HL-60 (cell line): ENCODE measurements around the gene GPC5.
"Not testable (repeated sequence)": the region's sequence is repeated elsewhere in the genome, so short reads cannot be mapped to it uniquely, and the experiment has no call there.

Source experiments
- DNase-seq, 2 experiments: peaks; one replicate each; pipeline ENCODE4 v3.0.0-alpha.2; 2010 to 2020; ENCODE audit warnings: low read depth in 1 of 2, low spot score in 1 of 2
- H3K27ac ChIP-seq: fragments of 250-450 bp; sonication (Bioruptor Pico); replicated peaks from 2 replicates; pipeline ENCODE4 v1.5.1; 2020; ENCODE audit warnings: mild to moderate bottlenecking, moderate library complexity
- H3K27me3 ChIP-seq: fragments of 250-450 bp; sonication (Bioruptor Pico); 2 replicates; pipeline ENCODE4 v1.5.1; 2021; ENCODE audit warnings: mild to moderate bottlenecking, moderate library complexity; ENCODE audit not compliant: insufficient read depth, poor library complexity, severe bottlenecking
- H3K4me3 ChIP-seq: replicated peaks from 2 replicates; pipeline ENCODE4 v1.5.1; 2011; ENCODE audit warnings: mild to moderate bottlenecking, control low read depth, low read length; ENCODE audit not compliant: insufficient read depth
- CTCF ChIP-seq: IDR thresholded peaks from one replicate; pipeline ENCODE4 v1.5.1; 2011; ENCODE audit warnings: low read length, control low read depth, inconsistent platforms; ENCODE audit not compliant: insufficient read depth
- GABPA ChIP-seq: IDR thresholded peaks from 2 replicates; pipeline ENCODE4 v1.6.1; 2012; ENCODE audit warnings: low read depth
- POLR2AphosphoS5 ChIP-seq: IDR thresholded peaks from 2 replicates; pipeline ENCODE4 v1.6.1; 2012; ENCODE audit warnings: low read depth
- REST ChIP-seq: IDR thresholded peaks from 2 replicates; pipeline ENCODE4 v1.6.1; 2012; ENCODE audit warnings: low read depth; ENCODE audit not compliant: insufficient replicate concordance
- SPI1 ChIP-seq: IDR thresholded peaks from 2 replicates; pipeline ENCODE4 v1.6.1; 2012; ENCODE audit warnings: low read depth, mild to moderate bottlenecking, borderline replicate concordance

The GPC5 gene

GRCh38 chr13:92682832-92683517, 1284.6 kb downstream of the GPC5 start:
- Histone ChIP-seq H3K27ac (no peak overlapping the region), H3K27me3 (no peaks in the 10 kb centered on the region), H3K4me3 (no peak overlapping the region)
- DNase-seq, result no peak
- TF ChIP-seq SPI1, result no peak
- TF ChIP-seq CTCF, result no peak
- TF ChIP-seq REST, result no peak
- TF ChIP-seq POLR2AphosphoS5, result no peak
- no peak for TF ChIP-seq GABPA

GRCh38 chr13:92694047-92694446, 1295.6 kb downstream of the GPC5 start:
- Histone ChIP-seq H3K27me3 (no peaks in the 10 kb centered on the region), H3K27ac (no peak overlapping the region), H3K4me3 (no peak overlapping the region)
- DNase-seq, result no peak
- no peak for TF ChIP-seq SPI1
- no peak for TF ChIP-seq POLR2AphosphoS5
- no peak for TF ChIP-seq CTCF
- TF ChIP-seq REST, result no peak
- TF ChIP-seq GABPA, result no peak

- H3K27me3 ChIP-seq, DNase-seq, H3K27ac ChIP-seq, H3K4me3 ChIP-seq: not testable (repeated sequence)
Measured at GRCh38 chr13:92695827-92696226, 1297.4 kb downstream of the GPC5 start.

- TF ChIP-seq REST, result no peak
- TF ChIP-seq CTCF, result no peak
- no peak for TF ChIP-seq POLR2AphosphoS5
- TF ChIP-seq SPI1, result no peak
- TF ChIP-seq GABPA, result no peak
- no peak for DNase-seq
- no peaks in the 10 kb centered on the region for H3K27me3 ChIP-seq
- no peak overlapping the region for H3K27ac ChIP-seq
- no peak overlapping the region for H3K4me3 ChIP-seq
Measured at GRCh38 chr13:92716749-92717148, 1318.3 kb downstream of the GPC5 start.
